Measurements from ENCODE around the gene NPAS2. TPM values are rescaled to one million over a fixed set of nuclear protein-coding genes. Genes with fewer than 3 reads are reported as not detected.
A peak's percentile ranks its signal among the peaks of the same experiment; 100 is the strongest.

NPAS2 gene
- total and polyA plus RNA-seq, 2 donors (not counting 1 experiment from before 2014, with no cell fraction given), result 3.6 to 4.9 TPM

DNA sequence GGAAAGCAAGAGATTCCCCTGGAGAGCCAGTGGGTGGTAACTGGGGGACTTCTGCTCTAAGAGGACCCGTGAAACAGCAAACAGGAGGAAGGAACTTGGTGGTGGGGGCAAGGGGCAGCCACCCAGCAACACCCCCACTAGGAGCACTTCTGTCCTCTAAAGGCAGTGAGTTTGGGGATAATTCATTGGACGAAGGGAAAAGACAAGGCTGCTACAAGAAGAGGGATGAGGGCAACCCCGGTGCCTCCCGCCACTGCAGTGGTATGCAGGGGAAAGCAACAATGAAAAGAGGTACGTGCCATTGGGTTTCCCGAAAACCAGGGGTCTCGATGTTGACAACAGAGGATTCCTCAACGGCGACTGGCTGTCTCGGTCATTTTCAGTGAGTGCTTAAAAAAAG lies 191.2 kb downstream of the NPAS2 start:
- H3K27ac ChIP-seq (ENCODE audit: insufficient read depth, low read length), result no peak overlapping the region

DNA sequence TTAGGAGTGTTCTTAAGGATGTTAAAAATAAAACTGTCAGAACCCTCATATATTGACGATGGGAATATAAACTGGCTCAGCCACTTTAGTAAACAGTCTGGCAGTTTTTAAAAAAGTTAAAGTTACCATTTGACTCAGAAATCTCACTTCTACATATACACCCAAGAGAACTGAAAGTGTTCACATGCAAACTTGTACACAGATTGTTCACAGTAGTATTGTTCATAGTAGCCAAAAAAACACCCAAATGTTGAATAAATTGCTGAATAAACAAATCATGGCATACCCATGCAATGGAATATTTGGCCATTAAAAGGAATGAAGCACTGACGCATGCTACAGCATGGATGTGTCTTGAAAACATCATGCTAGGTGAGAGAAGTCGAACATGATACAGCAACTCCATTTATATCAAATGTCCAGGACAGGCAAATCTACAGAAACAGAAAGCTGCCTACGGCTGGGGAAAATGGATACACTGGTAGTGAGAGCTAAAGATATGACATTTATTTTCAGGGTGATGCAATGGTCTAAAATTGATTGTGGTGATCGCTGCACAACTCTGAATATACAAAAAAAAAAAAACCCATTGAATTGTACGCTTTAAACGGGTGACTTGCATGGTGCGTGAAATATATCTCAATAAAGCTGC lies 192.2 kb downstream of the NPAS2 start:
- no peak overlapping the region for H3K27ac ChIP-seq (ENCODE audit: insufficient read depth, low read length)
- TF ChIP-seq, protein P1, sequence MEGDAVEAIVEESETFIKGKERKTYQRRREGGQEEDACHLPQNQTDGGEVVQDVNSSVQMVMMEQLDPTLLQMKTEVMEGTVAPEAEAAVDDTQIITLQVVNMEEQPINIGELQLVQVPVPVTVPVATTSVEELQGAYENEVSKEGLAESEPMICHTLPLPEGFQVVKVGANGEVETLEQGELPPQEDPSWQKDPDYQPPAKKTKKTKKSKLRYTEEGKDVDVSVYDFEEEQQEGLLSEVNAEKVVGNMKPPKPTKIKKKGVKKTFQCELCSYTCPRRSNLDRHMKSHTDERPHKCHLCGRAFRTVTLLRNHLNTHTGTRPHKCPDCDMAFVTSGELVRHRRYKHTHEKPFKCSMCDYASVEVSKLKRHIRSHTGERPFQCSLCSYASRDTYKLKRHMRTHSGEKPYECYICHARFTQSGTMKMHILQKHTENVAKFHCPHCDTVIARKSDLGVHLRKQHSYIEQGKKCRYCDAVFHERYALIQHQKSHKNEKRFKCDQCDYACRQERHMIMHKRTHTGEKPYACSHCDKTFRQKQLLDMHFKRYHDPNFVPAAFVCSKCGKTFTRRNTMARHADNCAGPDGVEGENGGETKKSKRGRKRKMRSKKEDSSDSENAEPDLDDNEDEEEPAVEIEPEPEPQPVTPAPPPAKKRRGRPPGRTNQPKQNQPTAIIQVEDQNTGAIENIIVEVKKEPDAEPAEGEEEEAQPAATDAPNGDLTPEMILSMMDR (conservative IDR thresholded peaks at IDR 0.05 in 1 of 2, IDR thresholded peaks at IDR 0.05 in 1 of 2; ENCODE audit: low read depth in 1 of 2, low read length in 2 of 2), result no peak
- no peak for TF ChIP-seq EZH2 (IDR thresholded peaks at IDR 0.05; ENCODE audit: low read length, missing control alignments)
- H3K9ac ChIP-seq (ENCODE audit: insufficient read depth, low read length), result no peak overlapping the region
- no peaks in the 10 kb centered on the region for H4K20me1 ChIP-seq (ENCODE audit: control insufficient read depth, extremely low read depth, insufficient read depth, low read length)
- no peaks in the 10 kb centered on the region for H3K79me2 ChIP-seq (ENCODE audit: control insufficient read depth, insufficient read depth, low read length)
- no peak for DNase-seq (ENCODE audit: low read depth in 2 of 2)
- no peaks in the 10 kb centered on the region for H3K9me3 ChIP-seq (ENCODE audit: control insufficient read depth, insufficient read depth, low read depth, low read length)
- no peaks in the 10 kb centered on the region for H3K4me1 ChIP-seq (ENCODE audit: control insufficient read depth, extremely low read depth, insufficient read depth, low read length)
- peaks cover 5% of the 10 kb centered on the region for H3K36me3 ChIP-seq (ENCODE audit: control insufficient read depth, insufficient read depth, low read length)
- no peak overlapping the region for H3K4me2 ChIP-seq (ENCODE audit: extremely low read depth, insufficient read depth, low read length)
- no peak overlapping the region for H2AFZ ChIP-seq (ENCODE audit: low read length)
- H3K4me3 ChIP-seq (replicated peaks in 1 of 4; ENCODE audit: control extremely low read depth in 1 of 4, insufficient read depth in 1 of 4, low read depth in 3 of 4, low read length in 4 of 4), result no peak overlapping the region
- no peaks in the 10 kb centered on the region for H3K27me3 ChIP-seq (ENCODE audit: control insufficient read depth, insufficient read depth, low read length)

More for the DNA sequence above, 191.2 kb downstream of the NPAS2 start:
- Histone ChIP-seq H3K4me1 (ENCODE audit: control insufficient read depth, extremely low read depth, insufficient read depth, low read length) (no peaks in the 10 kb centered on the region), H3K79me2 (ENCODE audit: control insufficient read depth, insufficient read depth, low read length) (peaks cover 2% of the 10 kb centered on the region), H4K20me1 (ENCODE audit: control insufficient read depth, extremely low read depth, insufficient read depth, low read length) (no peaks in the 10 kb centered on the region), H3K36me3 (ENCODE audit: control insufficient read depth, insufficient read depth, low read length) (peaks cover 9% of the 10 kb centered on the region), H3K4me2 (ENCODE audit: extremely low read depth, insufficient read depth, low read length) (no peak overlapping the region), H3K4me3 (replicated peaks in 1 of 4; ENCODE audit: control extremely low read depth in 1 of 4, insufficient read depth in 1 of 4, low read depth in 3 of 4, low read length in 4 of 4) (no peak overlapping the region), H3K9ac (ENCODE audit: insufficient read depth, low read length) (no peak overlapping the region), H3K27me3 (ENCODE audit: control insufficient read depth, insufficient read depth, low read length) (no peaks in the 10 kb centered on the region), H3K9me3 (ENCODE audit: control insufficient read depth, insufficient read depth, low read depth, low read length) (no peaks in the 10 kb centered on the region), H2AFZ (ENCODE audit: low read length) (no peak overlapping the region)
- no peak for DNase-seq (ENCODE audit: low read depth in 2 of 2)
- TF ChIP-seq, protein P1 (conservative IDR thresholded peaks at IDR 0.05 in 1 of 2, IDR thresholded peaks at IDR 0.05 in 1 of 2; ENCODE audit: low read depth in 1 of 2, low read length in 2 of 2), result no peak
- TF ChIP-seq EZH2 (IDR thresholded peaks at IDR 0.05; ENCODE audit: low read length, missing control alignments), result no peak

DNA sequence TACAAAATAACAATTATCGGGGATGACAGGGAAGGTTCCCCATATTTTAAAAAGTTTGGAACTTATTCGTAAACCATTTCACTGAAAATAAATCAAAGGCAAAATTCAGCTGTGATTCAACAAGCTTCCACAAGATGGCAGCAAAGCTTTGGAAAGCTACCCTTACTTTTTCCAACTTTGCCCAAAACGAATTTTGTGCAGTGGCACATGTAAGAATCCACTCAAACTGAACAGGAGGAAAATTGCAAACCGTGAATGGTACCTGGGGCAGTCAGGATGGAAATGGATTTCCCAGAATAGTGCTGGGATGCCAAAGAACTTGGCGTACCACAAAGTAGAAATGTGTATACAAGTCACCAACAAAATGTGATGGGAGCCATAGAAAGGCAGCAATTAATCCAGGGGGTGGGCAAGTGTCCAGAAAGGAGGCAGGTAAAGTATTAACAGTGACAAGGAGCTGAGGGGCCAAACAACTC lies 192.8 kb downstream of the NPAS2 start:
- Histone ChIP-seq H3K27ac (ENCODE audit: insufficient read depth, low read length) (no peak overlapping the region), H3K27me3 (ENCODE audit: control insufficient read depth, insufficient read depth, low read length) (no peaks in the 10 kb centered on the region), H3K79me2 (ENCODE audit: control insufficient read depth, insufficient read depth, low read length) (no peaks in the 10 kb centered on the region), H2AFZ (ENCODE audit: low read length) (no peak overlapping the region), H3K4me2 (ENCODE audit: extremely low read depth, insufficient read depth, low read length) (no peak overlapping the region), H4K20me1 (ENCODE audit: control insufficient read depth, extremely low read depth, insufficient read depth, low read length) (no peaks in the 10 kb centered on the region), H3K9me3 (ENCODE audit: control insufficient read depth, insufficient read depth, low read depth, low read length) (no peaks in the 10 kb centered on the region), H3K36me3 (ENCODE audit: control insufficient read depth, insufficient read depth, low read length) (peaks cover 5% of the 10 kb centered on the region), H3K9ac (ENCODE audit: insufficient read depth, low read length) (no peak overlapping the region), H3K4me3 (replicated peaks in 1 of 4; ENCODE audit: control extremely low read depth in 1 of 4, insufficient read depth in 1 of 4, low read depth in 3 of 4, low read length in 4 of 4) (no peak overlapping the region), H3K4me1 (ENCODE audit: control insufficient read depth, extremely low read depth, insufficient read depth, low read length) (no peaks in the 10 kb centered on the region)
- DNase-seq (ENCODE audit: low read depth in 2 of 2), result peak; percentile 27 to 66
- TF ChIP-seq, protein P1 (conservative IDR thresholded peaks at IDR 0.05 in 1 of 2, IDR thresholded peaks at IDR 0.05 in 1 of 2; ENCODE audit: low read depth in 1 of 2, low read length in 2 of 2), result peak; percentile 80
- no peak for TF ChIP-seq EZH2 (IDR thresholded peaks at IDR 0.05; ENCODE audit: low read length, missing control alignments)
